ENCODE results near the gene TMEM145. TPM values are rescaled to one million over a fixed set of nuclear protein-coding genes. Genes with fewer than 3 reads are reported as not detected.

The TMEM145 gene
- total and polyA plus RNA-seq, 9 of the 15 experiments (the other 6 are each of a cell fraction or from before 2014, with no cell fraction given), result 0.80 to 5.5 (median 1.9) TPM; not detected in 3

DNA sequence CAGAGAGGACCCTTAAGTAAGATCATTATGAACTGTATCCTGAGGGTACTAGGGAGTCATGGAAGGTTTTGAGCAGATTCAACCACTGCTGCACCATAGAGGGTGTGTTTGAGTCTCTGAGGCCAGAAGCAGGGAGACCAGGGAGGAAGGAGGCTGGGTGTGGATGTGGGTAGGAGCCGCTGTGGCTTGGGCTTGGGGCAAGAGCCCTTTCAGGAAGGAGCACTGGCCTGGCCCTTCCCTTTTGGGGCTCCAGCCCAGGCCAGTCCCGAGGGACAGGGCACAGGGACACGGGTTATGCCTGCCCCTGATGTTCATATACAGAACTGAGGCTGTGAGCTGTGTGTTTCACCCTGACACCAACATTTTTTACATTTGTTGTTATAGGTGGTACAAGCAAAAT, 36.8 kb upstream of the TMEM145 start:
- no peak for DNase-seq (ENCODE audit: extremely low read depth in 1 of 4, low spot score in 3 of 4)
- Histone ChIP-seq H2AFZ (ENCODE audit: low read depth, low read length) (no peak overlapping the region), H3K4me2 (ENCODE audit: insufficient read depth, low read length) (no peak overlapping the region), H3K36me3 (ENCODE audit: control insufficient read depth, insufficient read depth, low read length) (peaks cover 56% of the 10 kb centered on the region), H3K9me1 (ENCODE audit: control insufficient read depth, insufficient read depth, low read length) (no peaks in the 10 kb centered on the region), H3K9ac (ENCODE audit: insufficient read depth in 1 of 2, low read depth in 2 of 2, low read length in 2 of 2) (peak overlapping the region in 1 of 2 experiments; percentile 79; a peak in 2 of 4 replicates), H4K20me1 (replicated peaks; ENCODE audit: control insufficient read depth, insufficient read depth, low read length) (no peaks in the 10 kb centered on the region), H3K4me1 (replicated peaks in 1 of 2; ENCODE audit: control insufficient read depth in 2 of 2, insufficient read depth in 2 of 2, low read length in 2 of 2) (peaks cover 13 to 61% of the 10 kb centered on the region in 2 experiments), H3K9me3 (replicated peaks; ENCODE audit: control insufficient read depth, insufficient read depth, low read depth, low read length) (no peaks in the 10 kb centered on the region), H3K27ac (ENCODE audit: extremely low read depth, low read depth, low read length) (no peak overlapping the region), H3K4me3 (no peak overlapping the region), H3K27me3 (ENCODE audit: control insufficient read depth in 2 of 2, insufficient read depth in 2 of 2, low read length in 2 of 2) (no peaks in the 10 kb centered on the region), H3K79me2 (ENCODE audit: control insufficient read depth, insufficient read depth, low read length) (peaks cover 37% of the 10 kb centered on the region)
- WGBS (ENCODE audit: insufficient coverage, low coverage, missing lambda C conversion rate), result 60% methylated on average over 3 of the region's 3 CpGs
- no peak for ATAC-seq
- no peak for FAIRE-seq
- POLR2A ChIA-PET, result no interaction called here
- in situ Hi-C loops (cut with MboI), result no loop called here
- TF ChIP-seq ZNF77 (CRISPR knock-in tag; IDR thresholded peaks at IDR 0.05), result no peak
- no peak for TF ChIP-seq ZNF23 (CRISPR knock-in tag; IDR thresholded peaks at IDR 0.05)
- no peak for TF ChIP-seq SMARCE1 (IDR thresholded peaks at IDR 0.05)
- no peak for TF ChIP-seq THRAP3 (IDR thresholded peaks at IDR 0.05; ENCODE audit: borderline replicate concordance)
- TF ChIP-seq ZNF551 (CRISPR knock-in tag; IDR thresholded peaks at IDR 0.05), result no peak
- TF ChIP-seq POLR2B (IDR thresholded peaks at IDR 0.05; ENCODE audit: low read depth, partially characterized antibody), result no peak
- TF ChIP-seq CEBPB (tag; IDR thresholded peaks at IDR 0.05), result no peak
- TF ChIP-seq ZNF57 (CRISPR knock-in tag; IDR thresholded peaks at IDR 0.05), result no peak
- BruUV-seq (replicated peaks), result no TSS peak
- intact Hi-C loops (cut with micrococcal nuclease), result no loop called here
- CTCF ChIA-PET (ENCODE audit: low intra/inter-chr PET ratio), result no interaction called here

DNA sequence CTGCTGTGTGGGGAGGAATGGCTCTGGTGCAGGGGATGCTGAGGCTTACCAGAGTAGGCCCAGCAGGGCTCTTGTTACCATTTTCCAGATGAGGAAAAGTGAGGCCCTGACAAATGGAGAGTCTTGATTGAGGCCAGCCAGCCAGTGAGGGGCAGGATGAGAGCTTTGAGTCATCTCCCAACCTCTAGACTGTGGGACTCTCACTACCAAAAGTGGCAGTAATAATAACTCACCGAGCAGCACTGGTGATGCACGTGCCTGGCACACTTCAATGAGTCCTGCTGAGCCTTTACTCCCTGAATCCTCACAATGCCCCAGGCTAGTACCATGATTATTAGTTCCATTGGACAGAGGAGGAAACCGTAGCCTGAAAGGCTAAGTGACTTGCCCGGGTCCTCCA, 36.3 kb upstream of the TMEM145 start:
- Histone ChIP-seq H3K4me3 (no peak overlapping the region), H3K9me3 (replicated peaks; ENCODE audit: control insufficient read depth, insufficient read depth, low read depth, low read length) (no peaks in the 10 kb centered on the region), H3K36me3 (ENCODE audit: control insufficient read depth, insufficient read depth, low read length) (peaks cover 51% of the 10 kb centered on the region), H3K4me2 (ENCODE audit: insufficient read depth, low read length) (no peak overlapping the region), H3K27ac (ENCODE audit: extremely low read depth, low read depth, low read length) (no peak overlapping the region), H4K20me1 (replicated peaks; ENCODE audit: control insufficient read depth, insufficient read depth, low read length) (no peaks in the 10 kb centered on the region), H3K9ac (ENCODE audit: insufficient read depth in 1 of 2, low read depth in 2 of 2, low read length in 2 of 2) (peak overlapping the region in 1 of 2 experiments; percentile 57; a peak in 1 of 4 replicates), H3K27me3 (ENCODE audit: control insufficient read depth in 2 of 2, insufficient read depth in 2 of 2, low read length in 2 of 2) (no peaks in the 10 kb centered on the region), H2AFZ (ENCODE audit: low read depth, low read length) (no peak overlapping the region), H3K9me1 (ENCODE audit: control insufficient read depth, insufficient read depth, low read length) (no peaks in the 10 kb centered on the region), H3K4me1 (replicated peaks in 1 of 2; ENCODE audit: control insufficient read depth in 2 of 2, insufficient read depth in 2 of 2, low read length in 2 of 2) (peaks cover 17 to 64% of the 10 kb centered on the region in 2 experiments), H3K79me2 (ENCODE audit: control insufficient read depth, insufficient read depth, low read length) (peaks cover 39% of the 10 kb centered on the region)
- ATAC-seq, result no peak
- WGBS (ENCODE audit: insufficient coverage, low coverage, missing lambda C conversion rate), result 82% methylated on average over 4 of the region's 4 CpGs
- in situ Hi-C loops (cut with MboI), result no loop called here
- no peak for FAIRE-seq
- ChIA-PET CTCF (ENCODE audit: low intra/inter-chr PET ratio) (no interaction called here), POLR2A (no interaction called here)
- DNase-seq (ENCODE audit: extremely low read depth in 1 of 4, low spot score in 3 of 4), result no peak
- no peak for TF ChIP-seq ZNF197 (CRISPR knock-in tag; IDR thresholded peaks at IDR 0.05; ENCODE audit: low read depth)
- TF ChIP-seq C11orf30 (IDR thresholded peaks at IDR 0.05; ENCODE audit: low read depth), result no peak
- TF ChIP-seq, protein P1, sequence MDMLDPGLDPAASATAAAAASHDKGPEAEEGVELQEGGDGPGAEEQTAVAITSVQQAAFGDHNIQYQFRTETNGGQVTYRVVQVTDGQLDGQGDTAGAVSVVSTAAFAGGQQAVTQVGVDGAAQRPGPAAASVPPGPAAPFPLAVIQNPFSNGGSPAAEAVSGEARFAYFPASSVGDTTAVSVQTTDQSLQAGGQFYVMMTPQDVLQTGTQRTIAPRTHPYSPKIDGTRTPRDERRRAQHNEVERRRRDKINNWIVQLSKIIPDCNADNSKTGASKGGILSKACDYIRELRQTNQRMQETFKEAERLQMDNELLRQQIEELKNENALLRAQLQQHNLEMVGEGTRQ (CRISPR knock-in tag; IDR thresholded peaks at IDR 0.05), result no peak
- TF ChIP-seq, protein P2, sequence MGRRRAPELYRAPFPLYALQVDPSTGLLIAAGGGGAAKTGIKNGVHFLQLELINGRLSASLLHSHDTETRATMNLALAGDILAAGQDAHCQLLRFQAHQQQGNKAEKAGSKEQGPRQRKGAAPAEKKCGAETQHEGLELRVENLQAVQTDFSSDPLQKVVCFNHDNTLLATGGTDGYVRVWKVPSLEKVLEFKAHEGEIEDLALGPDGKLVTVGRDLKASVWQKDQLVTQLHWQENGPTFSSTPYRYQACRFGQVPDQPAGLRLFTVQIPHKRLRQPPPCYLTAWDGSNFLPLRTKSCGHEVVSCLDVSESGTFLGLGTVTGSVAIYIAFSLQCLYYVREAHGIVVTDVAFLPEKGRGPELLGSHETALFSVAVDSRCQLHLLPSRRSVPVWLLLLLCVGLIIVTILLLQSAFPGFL (CRISPR knock-in tag; IDR thresholded peaks at IDR 0.05), result no peak
- no peak for TF ChIP-seq SNRNP70 (optimal IDR thresholded peaks at IDR 0.05; ENCODE audit: low read depth, low read length)
- no TSS peak for BruUV-seq (replicated peaks)
- intact Hi-C loops (cut with micrococcal nuclease), result no loop called here

All from K562 (cell line).